NCI-H1417 treated with DMSO at 0.1 percent for 48 hours (cell line): ENCODE results near the gene TGFBR3.

Source experiments
- DNase-seq: peaks from one replicate; lab custom pipeline; 2025; lab: John Stamatoyannopoulos, UW

TGFBR3 gene

GRCh38 chr1:91826248-91826647, 59.7 kb downstream of the TGFBR3 start:
- no peak for DNase-seq

GRCh38 chr1:91821126-91821868, 64.7 kb downstream of the TGFBR3 start:
- DNase-seq: no peak

- DNase-seq: no peak
Measured at GRCh38 chr1:91819038-91819788, 66.7 kb downstream of the TGFBR3 start.

- no peak for DNase-seq
Measured at GRCh38 chr1:91818713-91818975, 67.3 kb downstream of the TGFBR3 start.

- DNase-seq: no peak
Measured at GRCh38 chr1:91817211-91817905, 68.6 kb downstream of the TGFBR3 start.

GRCh38 chr1:91816031-91816430, 69.9 kb downstream of the TGFBR3 start:
- no peak for DNase-seq

- DNase-seq: no peak
Measured at GRCh38 chr1:91814448-91814847, 71.5 kb downstream of the TGFBR3 start.

- DNase-seq: no peak
Measured at GRCh38 chr1:91813813-91814212, 72.1 kb downstream of the TGFBR3 start.

GRCh38 chr1:91811363-91812025, 74.5 kb downstream of the TGFBR3 start:
- no peak for DNase-seq

- DNase-seq: no peak
Measured at GRCh38 chr1:91809317-91809716, 76.6 kb downstream of the TGFBR3 start.

- DNase-seq: no peak
Measured at GRCh38 chr1:91807921-91808620, 77.9 kb downstream of the TGFBR3 start.

- DNase-seq: no peak
Measured at GRCh38 chr1:91806769-91807700, 78.9 kb downstream of the TGFBR3 start.

GRCh38 chr1:91806181-91806768, 79.7 kb downstream of the TGFBR3 start:
- no peak for DNase-seq

- DNase-seq: no peak
Measured at GRCh38 chr1:91805311-91805801, 80.6 kb downstream of the TGFBR3 start.

GRCh38 chr1:91804546-91805023, 81.4 kb downstream of the TGFBR3 start:
- no peak for DNase-seq

GRCh38 chr1:91803847-91804545, 82.0 kb downstream of the TGFBR3 start:
- no peak for DNase-seq

- no peak for DNase-seq
Measured at GRCh38 chr1:91803123-91803522, 82.8 kb downstream of the TGFBR3 start.

- DNase-seq: no peak
Measured at GRCh38 chr1:91801496-91802115, 84.3 kb downstream of the TGFBR3 start.

GRCh38 chr1:91799863-91800262, 86.1 kb downstream of the TGFBR3 start:
- DNase-seq: no peak
